Esophagus muscularis mucosa (tissue), 4 donors: ENCODE measurements around the gene S100G. TPM values are rescaled to one million over a fixed set of nuclear protein-coding genes. Genes with fewer than 3 reads are reported as not detected.
"Not testable (repeated sequence)": the region's sequence is repeated elsewhere in the genome, so short reads cannot be mapped to it uniquely, and the experiment has no call there.

Experiments
- DNase-seq: peaks from one replicate; pipeline ENCODE4 v3.0.0-alpha.2; 2017; ENCODE audit errors: extremely low spot score
- H3K27ac ChIP-seq, 4 donors: fragments of 200-600 bp; sonication (generic); replicated peaks in 1 of 4; 1 replicate in 3 of 4; 2 replicates in 1 of 4; pipeline ENCODE4 v1.5.1; 2016 to 2019; ENCODE audit warnings: mild to moderate bottlenecking in 1 of 4
- H3K27me3 ChIP-seq, 4 donors: fragments of 200-600 bp; sonication (generic); one replicate each; pipeline versions ENCODE4 v1.5.1 to v1.6.0; 2016 to 2019
- H3K36me3 ChIP-seq, 4 donors: fragments of 200-600 bp; sonication (generic); one replicate each; pipeline ENCODE4 v1.5.1; 2016 to 2019
- H3K4me1 ChIP-seq, 4 donors: fragments of 200-600 bp; sonication (generic); one replicate each; pipeline ENCODE4 v1.5.1; 2016 to 2019
- H3K4me3 ChIP-seq, 4 donors: fragments of 200-600 bp; sonication (generic); 1 replicate in 2 of 4; 2 replicates in 2 of 4; pipeline ENCODE4 v1.5.1; 2016 to 2019; ENCODE audit warnings: mild to moderate bottlenecking in 4 of 4, moderate library complexity in 1 of 4
- H3K9me3 ChIP-seq, 4 donors: fragments of 200-600 bp; sonication (generic); 1 replicate in 3 of 4; 2 replicates in 1 of 4; pipeline ENCODE4 v1.5.1; 2016 to 2019
- EP300 ChIP-seq: sonication (generic); formaldehyde crosslinking; IDR thresholded peaks from one replicate; pipeline ENCODE4 v1.6.1; 2017; ENCODE audit warnings: antibody characterized with exemption
- POLR2A ChIP-seq: fragments of 450-650 bp; IDR thresholded peaks from one replicate; pipeline ENCODE4 v1.6.1; 2017; ENCODE audit warnings: antibody characterized with exemption, moderate library complexity, mild to moderate bottlenecking, low read depth
- POLR2AphosphoS5 ChIP-seq, 2 donors: sonication (generic); formaldehyde crosslinking; IDR thresholded peaks; one replicate each; pipeline ENCODE4 v1.6.1; 2017; ENCODE audit warnings: antibody characterized with exemption in 2 of 2
- WGBS: methylation state at CpG from one replicate; pipeline ENCODE4 v1.1.5; 2018; 5-methylcytosine and 5-hydroxymethylcytosine counted together
- intact Hi-C: fragments of 100-400 bp; cut with DNase I; formaldehyde crosslinking; loops from one replicate; pipeline ENCODE4 v1.15.1; 2023
- total RNA-seq, 4 donors: library from RNA; depleted of rRNA; stranded (reverse); fragments of >200 nt; gene quantifications; one replicate each; pipeline versions ENCODE4 v1.1.0 to v1.2.1, GENCODE V29; 2016
- TF ChIP-seq, protein P1 (sequence below), 3 experiments: fragments of 200-600 bp in 2 of 3; fragments of 450-650 bp in 1 of 3; sonication (generic) in 2 of 3; IDR thresholded peaks; one replicate each; pipeline ENCODE4 v1.5.1; 2017 to 2019; ENCODE audit warnings: antibody characterized with exemption in 3 of 3, mild to moderate bottlenecking in 2 of 3, moderate library complexity in 1 of 3

The S100G gene
- total RNA-seq, 4 donors from 2014 or later, result not detected

DNA sequence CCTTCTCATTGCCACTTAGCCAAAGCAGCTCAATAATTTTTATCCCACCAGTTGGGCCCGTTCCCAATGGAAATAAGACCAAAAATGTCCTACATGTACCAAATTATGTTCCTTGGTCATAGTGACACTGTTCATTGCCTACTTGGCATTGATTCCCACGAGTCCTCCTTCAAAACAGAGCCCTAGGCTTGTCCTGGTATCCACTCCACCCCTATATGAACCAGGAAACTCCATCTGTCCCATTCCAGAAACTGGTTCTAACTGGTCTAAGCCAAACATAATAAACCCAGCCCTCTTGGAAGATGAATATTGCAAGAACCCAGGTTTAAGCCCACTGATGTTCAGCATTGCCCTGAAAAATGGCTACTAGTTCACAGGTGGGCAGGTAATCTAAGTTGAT lies 30.9 kb upstream of the S100G start:
- no peak overlapping the region for H3K27ac ChIP-seq
- intact Hi-C loops, result no loop called here
- TF ChIP-seq EP300, result no peak
- TF ChIP-seq, protein P1, sequence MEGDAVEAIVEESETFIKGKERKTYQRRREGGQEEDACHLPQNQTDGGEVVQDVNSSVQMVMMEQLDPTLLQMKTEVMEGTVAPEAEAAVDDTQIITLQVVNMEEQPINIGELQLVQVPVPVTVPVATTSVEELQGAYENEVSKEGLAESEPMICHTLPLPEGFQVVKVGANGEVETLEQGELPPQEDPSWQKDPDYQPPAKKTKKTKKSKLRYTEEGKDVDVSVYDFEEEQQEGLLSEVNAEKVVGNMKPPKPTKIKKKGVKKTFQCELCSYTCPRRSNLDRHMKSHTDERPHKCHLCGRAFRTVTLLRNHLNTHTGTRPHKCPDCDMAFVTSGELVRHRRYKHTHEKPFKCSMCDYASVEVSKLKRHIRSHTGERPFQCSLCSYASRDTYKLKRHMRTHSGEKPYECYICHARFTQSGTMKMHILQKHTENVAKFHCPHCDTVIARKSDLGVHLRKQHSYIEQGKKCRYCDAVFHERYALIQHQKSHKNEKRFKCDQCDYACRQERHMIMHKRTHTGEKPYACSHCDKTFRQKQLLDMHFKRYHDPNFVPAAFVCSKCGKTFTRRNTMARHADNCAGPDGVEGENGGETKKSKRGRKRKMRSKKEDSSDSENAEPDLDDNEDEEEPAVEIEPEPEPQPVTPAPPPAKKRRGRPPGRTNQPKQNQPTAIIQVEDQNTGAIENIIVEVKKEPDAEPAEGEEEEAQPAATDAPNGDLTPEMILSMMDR (IDR thresholded peaks at IDR 0.05), result no peak
- no peak for TF ChIP-seq POLR2AphosphoS5 (IDR thresholded peaks at IDR 0.05)
- no peak for TF ChIP-seq POLR2A
- 85% methylated on average over 2 of the region's 2 CpGs for WGBS
- no peaks in the 10 kb centered on the region for H3K27me3 ChIP-seq
- peaks cover 0 to 24% (median 4%) of the 10 kb centered on the region in 4 donors for H3K36me3 ChIP-seq
- H3K4me3 ChIP-seq, result no peak overlapping the region
- DNase-seq, result no peak
- no peaks in the 10 kb centered on the region for H3K4me1 ChIP-seq
- H3K9me3 ChIP-seq, result no peaks in the 10 kb centered on the region

DNA sequence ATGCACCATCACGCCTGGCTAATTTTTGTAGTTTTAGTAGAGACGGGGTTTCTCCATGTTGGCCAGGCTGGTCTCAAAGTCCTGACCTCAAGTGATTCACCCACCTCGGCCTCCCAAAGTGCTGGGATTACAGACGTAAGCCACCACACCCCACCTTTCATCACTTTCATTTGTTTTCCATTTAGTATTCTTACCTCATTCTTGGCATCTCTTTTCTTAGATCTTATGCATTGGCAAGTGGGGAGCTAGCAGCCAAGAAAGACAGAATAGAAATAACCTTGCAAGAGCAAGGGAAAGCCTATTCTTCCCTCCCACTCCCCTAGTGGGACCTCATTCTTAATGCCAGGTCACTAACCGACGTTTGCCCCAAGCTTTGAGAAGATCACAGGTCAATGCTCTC lies 21.4 kb upstream of the S100G start:
- H3K27ac ChIP-seq, H3K36me3 ChIP-seq, H3K4me3 ChIP-seq, intact Hi-C loops, DNase-seq, H3K4me1 ChIP-seq, H3K27me3 ChIP-seq, H3K9me3 ChIP-seq: not testable (repeated sequence)
- WGBS, result 66% methylated on average over 6 of the region's 6 CpGs

DNA sequence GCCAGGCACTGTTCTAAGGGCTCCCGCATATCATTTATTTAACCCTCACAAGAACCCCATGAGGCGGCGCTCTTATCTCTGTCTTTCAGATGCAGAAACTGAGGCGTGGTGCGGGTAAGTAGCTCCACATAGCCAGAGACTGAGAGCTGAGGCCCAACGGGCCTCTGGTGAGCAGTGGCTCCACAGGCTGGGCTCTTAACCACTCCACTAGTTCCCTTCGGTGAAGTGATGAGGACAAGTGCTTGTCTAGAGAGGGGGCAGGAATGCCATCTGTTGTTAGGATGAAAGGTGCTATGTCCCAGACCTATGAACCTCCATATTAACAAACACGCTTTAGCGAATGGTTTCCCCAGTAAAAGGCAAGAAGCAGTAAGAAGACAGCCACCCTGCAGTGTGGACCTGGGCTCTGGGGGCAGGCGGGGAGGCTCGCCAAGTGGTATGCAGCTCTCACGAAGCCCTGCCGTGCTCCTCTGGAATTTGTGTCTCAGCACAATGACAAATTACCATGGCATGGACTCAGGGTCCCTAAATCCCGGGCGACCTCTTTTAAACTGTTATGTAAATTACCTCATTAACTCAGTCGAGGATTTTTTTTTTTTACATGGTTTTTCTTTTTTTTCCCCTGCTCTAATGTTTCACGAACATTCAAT lies 20.9 kb upstream of the S100G start:
- Histone ChIP-seq H3K27me3 (no peaks in the 10 kb centered on the region), H3K4me3 (no peak overlapping the region), H3K36me3 (peaks cover 0 to 8% (median 2%) of the 10 kb centered on the region in 4 donors), H3K4me1 (no peaks in the 10 kb centered on the region), H3K9me3 (no peaks in the 10 kb centered on the region), H3K27ac (no peak overlapping the region)
- intact Hi-C loops, result no loop called here
- 62% methylated on average over 17 of the region's 17 CpGs for WGBS
- no peak for DNase-seq
- TF ChIP-seq EP300 (no peak), POLR2A (no peak), POLR2AphosphoS5 (IDR thresholded peaks at IDR 0.05) (no peak)
- TF ChIP-seq, protein P1 (IDR thresholded peaks at IDR 0.05), result no peak

DNA sequence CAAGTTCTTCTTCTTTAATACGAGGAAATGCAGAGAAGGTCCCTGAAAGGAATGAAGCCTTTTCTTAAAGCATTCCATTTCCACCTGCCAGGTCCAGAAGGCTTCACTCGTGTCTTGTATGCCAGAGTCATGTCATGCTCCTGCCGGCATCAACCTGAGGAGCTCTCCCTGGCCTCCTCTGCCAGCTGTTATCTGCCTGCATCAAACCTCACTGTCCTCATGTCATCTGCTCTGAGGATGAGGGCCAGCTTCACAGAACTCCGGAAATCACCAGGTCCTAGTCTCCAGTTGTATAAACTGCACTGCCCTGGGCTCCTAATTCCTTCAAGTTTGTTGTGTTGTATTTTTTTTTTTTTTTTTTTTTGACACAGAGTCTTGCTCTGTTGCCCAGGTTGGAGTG lies 20.0 kb upstream of the S100G start:
- 52% methylated on average over 4 of the region's 4 CpGs for WGBS
- Histone ChIP-seq H3K27ac (no peak overlapping the region), H3K9me3 (no peaks in the 10 kb centered on the region), H3K4me3 (no peak overlapping the region), H3K36me3 (peaks cover 0 to 8% (median 2%) of the 10 kb centered on the region in 4 donors), H3K4me1 (no peaks in the 10 kb centered on the region), H3K27me3 (no peaks in the 10 kb centered on the region)
- TF ChIP-seq POLR2A, result no peak
- no peak for TF ChIP-seq POLR2AphosphoS5 (IDR thresholded peaks at IDR 0.05)
- TF ChIP-seq, protein P1 (IDR thresholded peaks at IDR 0.05), result no peak
- no peak for TF ChIP-seq EP300
- intact Hi-C loops, result no loop called here
- no peak for DNase-seq

DNA sequence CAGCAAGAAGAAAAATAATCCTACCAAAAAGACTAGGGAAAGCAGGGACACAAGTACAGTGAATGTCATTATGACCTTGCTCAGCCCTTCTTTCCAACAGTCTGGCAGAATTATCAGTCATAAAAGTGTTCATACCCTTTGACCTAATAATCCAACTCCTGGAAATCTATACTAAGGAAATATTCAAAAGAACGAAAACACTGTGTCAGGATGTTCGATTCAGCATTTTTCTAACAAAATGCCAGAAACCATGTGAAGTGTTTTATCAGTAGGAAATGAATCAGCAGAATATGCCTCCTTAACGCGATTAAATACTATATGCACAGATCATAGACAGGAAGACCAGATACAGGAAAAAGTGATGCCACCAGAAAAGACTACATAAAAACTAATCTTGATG lies 16.2 kb upstream of the S100G start:
- no peak for TF ChIP-seq EP300
- no peak for TF ChIP-seq POLR2AphosphoS5 (IDR thresholded peaks at IDR 0.05)
- no peak for TF ChIP-seq POLR2A
- TF ChIP-seq, protein P1 (IDR thresholded peaks at IDR 0.05), result no peak
- intact Hi-C loops, result no loop called here
- DNase-seq, result no peak
- Histone ChIP-seq H3K36me3 (peaks cover 0 to 18% (median 7%) of the 10 kb centered on the region in 4 donors), H3K9me3 (no peaks in the 10 kb centered on the region), H3K4me3 (no peak overlapping the region), H3K4me1 (no peaks in the 10 kb centered on the region), H3K27me3 (no peaks in the 10 kb centered on the region), H3K27ac (no peak overlapping the region)
- WGBS, result 58% methylated on average over 4 of the region's 4 CpGs
